GM18526 (cell line): ENCODE results near the gene TMEM258.

Experiments
- POLR2A ChIP-seq: IDR thresholded peaks from 3 replicates; pipeline ENCODE4 v1.6.1; 2011; ENCODE audit not compliant: insufficient read length; ENCODE audit errors: extremely low read depth

TMEM258 gene

GRCh38 chr11:61747967-61748285 lies 44.5 kb downstream of the TMEM258 start:
- no peak for TF ChIP-seq POLR2A

DNA sequence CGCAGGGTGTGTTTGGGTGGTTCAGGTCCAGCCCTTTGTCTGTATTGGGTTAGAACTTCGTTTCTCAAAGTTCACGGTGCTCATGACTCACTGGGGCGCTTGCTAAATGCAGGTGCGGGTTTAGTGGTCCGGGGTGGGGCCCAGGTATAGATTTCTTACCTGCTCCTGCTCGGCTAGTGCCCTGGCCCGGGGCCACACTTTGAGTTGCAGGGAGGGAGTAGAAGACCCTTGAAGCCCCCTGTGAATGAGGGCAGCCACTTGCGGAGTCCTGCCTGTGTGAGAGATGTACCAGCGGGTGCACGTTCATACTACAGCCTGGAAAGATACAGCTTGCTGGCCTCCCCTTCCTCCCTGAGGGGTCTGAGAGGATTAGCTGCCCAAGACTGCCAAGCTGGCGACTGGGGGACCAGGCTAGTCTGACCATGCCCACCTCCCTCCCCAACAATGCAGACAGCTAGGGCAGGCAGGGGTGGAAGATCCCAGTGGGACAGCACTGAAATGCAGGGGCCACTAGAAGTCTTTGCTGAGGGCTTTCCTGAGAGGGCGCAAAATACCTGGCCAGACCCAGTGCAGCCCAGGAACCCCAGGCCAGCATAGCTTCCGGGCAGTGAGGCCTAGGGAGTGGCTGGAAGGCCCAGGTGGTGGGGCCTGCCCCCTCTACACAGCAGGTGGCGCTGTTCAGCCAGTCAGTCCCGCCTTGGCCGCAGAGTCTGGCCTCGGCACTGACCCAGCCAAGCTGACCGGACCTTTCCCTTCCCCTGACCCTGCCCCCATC lies 45.0 kb downstream of the TMEM258 start:
- TF ChIP-seq POLR2A: no peak

DNA sequence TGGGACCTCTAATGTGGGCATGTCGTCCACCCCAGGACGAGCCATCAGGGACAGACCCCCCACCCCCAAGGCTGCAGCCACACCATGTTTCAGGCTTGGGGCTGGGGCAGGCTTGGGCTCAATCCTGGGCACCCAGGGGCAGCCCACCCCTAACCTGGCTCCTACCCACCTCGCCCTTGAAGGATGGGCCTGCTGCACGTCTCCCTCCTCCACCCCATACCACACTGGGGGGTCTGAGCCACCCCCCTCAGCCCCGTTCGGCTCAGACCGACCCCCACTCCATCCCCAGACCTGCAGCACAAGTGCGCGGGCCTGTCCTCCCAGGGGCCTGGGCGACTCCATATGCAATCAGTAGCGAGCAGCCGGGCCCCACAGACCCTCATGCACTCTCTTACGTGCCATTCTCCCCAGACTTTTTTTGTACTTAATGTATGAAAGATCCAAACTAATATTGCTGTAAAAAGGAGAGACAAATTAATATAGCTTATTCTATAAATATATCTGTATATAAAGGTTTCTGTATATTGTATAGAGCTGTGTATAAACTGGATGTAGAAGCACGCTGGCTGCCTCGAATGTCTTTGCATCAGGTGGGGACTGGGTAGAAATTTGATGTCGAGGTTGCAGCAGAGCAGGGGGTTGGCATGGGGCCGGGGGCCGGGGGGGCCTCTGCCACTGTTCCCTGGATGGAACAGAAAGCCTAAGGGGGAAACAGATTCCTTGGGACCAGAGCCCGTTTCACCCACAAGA lies 45.8 kb downstream of the TMEM258 start:
- TF ChIP-seq POLR2A: no peak

GRCh38 chr11:61745781-61746441 lies 46.5 kb downstream of the TMEM258 start:
- no peak for TF ChIP-seq POLR2A

DNA sequence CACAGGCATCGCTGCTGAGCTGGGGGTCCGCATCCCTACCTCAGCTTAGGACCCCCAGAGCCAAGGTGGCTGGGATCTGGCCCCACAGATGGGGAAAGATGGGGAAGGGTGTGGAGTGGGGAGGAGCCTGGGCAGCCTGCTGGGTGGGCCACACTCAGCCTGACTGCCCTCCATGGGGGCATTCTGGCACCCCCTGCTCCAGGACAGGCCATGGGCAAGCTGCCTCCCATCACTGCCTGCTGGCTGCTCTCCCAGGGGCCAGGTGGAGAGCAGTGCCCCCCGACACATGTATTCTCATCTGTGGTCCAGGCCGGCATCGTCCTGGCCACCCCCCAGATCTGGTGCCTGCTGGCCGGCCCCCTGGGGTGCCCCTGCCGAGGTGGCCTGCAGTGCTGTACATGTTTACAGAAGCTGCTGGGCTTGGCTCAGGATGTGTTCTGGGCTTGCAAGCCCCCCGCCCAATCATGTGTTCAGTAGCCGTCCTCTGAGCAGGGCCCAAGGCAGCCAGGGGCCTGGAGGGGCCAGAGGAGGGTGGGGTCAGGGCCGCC lies 47.7 kb downstream of the TMEM258 start:
- TF ChIP-seq POLR2A: no peak

DNA sequence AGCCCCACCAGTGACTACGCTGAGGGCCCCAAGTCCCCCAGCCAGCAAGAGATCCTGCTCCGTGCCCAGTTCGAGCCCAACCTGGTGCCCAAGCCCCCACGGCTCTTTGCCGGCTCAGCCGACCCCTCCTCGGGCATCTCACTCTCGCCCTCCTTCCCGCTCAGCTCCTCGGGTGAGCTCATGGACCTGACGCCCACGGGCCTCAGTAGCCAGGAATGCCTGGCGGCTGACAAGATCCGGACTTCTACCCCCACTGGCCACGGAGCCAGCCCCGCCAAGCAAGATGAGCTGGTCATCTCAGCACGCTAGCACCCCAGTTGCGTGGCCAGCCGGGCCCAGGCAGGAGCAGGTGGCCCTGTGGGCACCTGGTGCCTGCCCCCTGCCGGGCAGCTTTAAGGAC lies 48.2 kb downstream of the TMEM258 start:
- no peak for TF ChIP-seq POLR2A

DNA sequence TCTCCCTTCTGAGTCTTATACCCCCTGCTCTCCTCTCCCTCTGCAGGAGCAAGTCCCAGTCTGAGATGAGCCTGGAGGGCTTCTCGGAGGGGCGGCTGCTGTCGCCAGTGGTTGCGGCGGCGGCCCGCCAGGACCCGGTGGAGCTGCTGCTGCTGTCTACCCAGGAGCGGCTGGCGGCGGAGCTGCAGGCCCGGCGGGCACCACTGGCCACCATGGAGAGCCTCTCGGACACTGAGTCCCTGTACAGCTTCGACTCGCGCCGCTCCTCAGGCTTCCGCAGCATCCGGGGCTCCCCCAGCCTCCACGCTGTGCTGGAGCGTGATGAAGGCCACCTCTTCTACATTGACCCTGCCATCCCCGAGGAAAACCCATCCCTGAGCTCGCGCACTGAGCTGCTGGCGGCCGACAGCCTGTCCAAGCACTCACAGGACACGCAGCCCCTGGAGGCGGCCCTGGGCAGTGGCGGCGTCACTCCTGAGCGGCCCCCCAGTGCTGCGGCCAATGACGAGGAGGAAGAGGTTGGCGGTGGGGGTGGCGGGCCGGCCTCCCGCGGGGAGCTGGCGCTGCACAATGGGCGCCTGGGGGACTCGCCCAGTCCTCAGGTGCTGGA lies 48.8 kb downstream of the TMEM258 start:
- TF ChIP-seq POLR2A: no peak

DNA sequence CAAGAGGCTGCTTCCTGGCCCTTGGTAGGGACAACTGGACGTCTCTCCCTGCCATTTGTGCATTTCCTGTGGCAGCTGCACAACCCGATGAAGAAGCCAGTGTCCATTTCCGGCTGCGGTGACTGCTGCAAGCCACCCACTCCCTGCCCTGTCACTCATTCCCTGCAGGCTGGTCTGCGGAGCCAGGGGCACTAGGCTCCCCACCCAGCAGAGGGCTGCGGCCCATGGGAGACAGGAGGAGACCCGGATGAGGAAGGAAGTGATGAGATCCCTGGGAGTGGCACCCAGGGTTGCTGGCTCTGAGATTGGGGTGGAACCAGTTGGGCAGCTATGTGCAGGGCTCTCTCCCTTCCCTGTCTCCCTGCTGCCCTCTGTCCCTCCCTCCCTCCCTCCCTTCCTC lies 50.0 kb downstream of the TMEM258 start:
- no peak for TF ChIP-seq POLR2A

DNA sequence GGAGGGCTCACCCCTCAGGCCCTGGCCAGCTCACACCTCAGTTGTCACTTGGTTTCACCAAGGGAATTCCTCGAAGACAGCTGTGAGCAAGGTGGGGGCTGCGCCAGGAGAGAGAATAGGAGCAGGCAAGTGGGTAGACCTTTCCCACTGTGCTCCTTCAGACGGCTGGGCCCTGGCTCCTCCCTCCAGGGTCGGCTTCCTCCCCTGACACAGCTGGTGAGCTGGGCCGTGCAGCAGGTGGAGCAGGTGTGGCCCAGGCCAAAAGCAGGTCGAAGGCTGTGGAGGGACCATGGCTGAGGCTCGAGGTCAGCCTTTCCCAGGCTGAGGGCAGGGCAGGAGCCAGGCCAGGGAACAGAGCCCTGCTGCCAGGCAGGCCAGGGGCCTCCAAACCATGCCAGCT lies 52.4 kb downstream of the TMEM258 start:
- TF ChIP-seq POLR2A: no peak

GRCh38 chr11:61739413-61739812 lies 53.0 kb downstream of the TMEM258 start:
- TF ChIP-seq POLR2A: no peak
